ENCODE data around the gene B3GALNT2.
A peak's percentile ranks its signal among the peaks of the same experiment; 100 is the strongest.

B3GALNT2 gene

GRCh38 chr1:235510823-235511222, 6.6 kb upstream of the B3GALNT2 start:
- TF ChIP-seq POLR2AphosphoS5 (IDR thresholded peaks at IDR 0.05; ENCODE audit: low read depth, low read length) (no peak), FOXP2 (optimal IDR thresholded peaks at IDR 0.05; ENCODE audit: borderline replicate concordance, extremely low read depth, extremely low read length, insufficient read depth) (no peak), REST (IDR thresholded peaks at IDR 0.05; ENCODE audit: insufficient read depth in 1 of 2, low read depth in 2 of 2, low read length in 2 of 2) (no peak), SIN3A (IDR thresholded peaks at IDR 0.05; ENCODE audit: borderline replicate concordance, insufficient read depth, low read length) (no peak), TAF1 (IDR thresholded peaks at IDR 0.05; ENCODE audit: borderline replicate concordance, insufficient read depth, low read length) (no peak)

GRCh38 chr1:235507623-235508022, 3.4 kb upstream of the B3GALNT2 start:
- no peak for TF ChIP-seq TAF1 (IDR thresholded peaks at IDR 0.05; ENCODE audit: borderline replicate concordance, insufficient read depth, low read length)
- no peak for TF ChIP-seq REST (IDR thresholded peaks at IDR 0.05; ENCODE audit: insufficient read depth in 1 of 2, low read depth in 2 of 2, low read length in 2 of 2)
- TF ChIP-seq FOXP2 (optimal IDR thresholded peaks at IDR 0.05; ENCODE audit: borderline replicate concordance, extremely low read depth, extremely low read length, insufficient read depth), result no peak
- no peak for TF ChIP-seq SIN3A (IDR thresholded peaks at IDR 0.05; ENCODE audit: borderline replicate concordance, insufficient read depth, low read length)
- no peak for TF ChIP-seq POLR2AphosphoS5 (IDR thresholded peaks at IDR 0.05; ENCODE audit: low read depth, low read length)

DNA sequence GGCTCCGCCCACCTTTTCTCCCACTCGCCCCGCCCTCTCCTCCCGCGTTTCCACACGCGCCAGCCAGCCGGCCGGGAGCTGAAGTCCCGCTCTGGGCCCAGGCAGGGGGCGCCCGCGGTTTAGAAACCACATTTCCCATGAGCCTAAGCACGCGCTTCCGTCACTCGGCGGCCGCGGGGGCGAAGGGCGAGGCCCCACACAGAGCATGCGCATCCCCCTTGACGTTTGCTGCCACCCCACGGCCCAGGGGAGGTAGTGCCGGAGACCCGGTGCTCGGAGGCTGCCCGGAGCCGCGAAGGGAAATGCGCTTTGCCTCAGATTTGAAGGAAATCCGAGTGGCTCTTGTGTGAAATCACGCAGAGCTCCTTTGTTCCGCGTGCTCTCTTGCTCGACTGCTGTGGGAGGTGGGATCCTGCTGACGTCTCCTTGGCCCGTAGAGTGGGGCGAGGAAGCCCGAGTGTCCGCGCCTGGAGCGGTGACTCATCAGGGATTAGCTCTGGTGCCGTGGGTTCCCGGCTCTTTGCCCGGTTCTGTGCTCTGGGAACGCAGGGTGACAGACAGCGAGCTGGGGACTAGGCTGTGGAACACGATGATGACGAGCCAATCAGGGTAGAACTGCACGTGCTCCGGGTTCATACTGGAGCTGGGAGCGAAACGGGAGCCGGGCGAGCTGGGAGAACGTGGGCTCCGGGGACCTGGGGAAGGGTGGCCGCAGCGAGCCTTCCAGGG, 406 bp upstream of the B3GALNT2 start:
- TF ChIP-seq TAF1 (IDR thresholded peaks at IDR 0.05; ENCODE audit: borderline replicate concordance, insufficient read depth, low read length) (peak; percentile 82; the same call in 1 of the 2 replicates), POLR2AphosphoS5 (IDR thresholded peaks at IDR 0.05; ENCODE audit: low read depth, low read length) (peak; percentile 83), FOXP2 (optimal IDR thresholded peaks at IDR 0.05; ENCODE audit: borderline replicate concordance, extremely low read depth, extremely low read length, insufficient read depth) (peak; percentile 63), REST (IDR thresholded peaks at IDR 0.05; ENCODE audit: insufficient read depth in 1 of 2, low read depth in 2 of 2, low read length in 2 of 2) (no peak; a peak in 1 of 4 replicates), SIN3A (IDR thresholded peaks at IDR 0.05; ENCODE audit: borderline replicate concordance, insufficient read depth, low read length) (0 out of 2 replicates have a peak, but pooled peaks have one; percentile 10)

- TF ChIP-seq REST (IDR thresholded peaks at IDR 0.05; ENCODE audit: insufficient read depth in 1 of 2, low read depth in 2 of 2, low read length in 2 of 2), result no peak
- no peak; the same call in 1 of the 2 replicates for TF ChIP-seq POLR2AphosphoS5 (IDR thresholded peaks at IDR 0.05; ENCODE audit: low read depth, low read length)
- no peak for TF ChIP-seq TAF1 (IDR thresholded peaks at IDR 0.05; ENCODE audit: borderline replicate concordance, insufficient read depth, low read length)
- no peak; the same call in 1 of the 2 replicates for TF ChIP-seq SIN3A (IDR thresholded peaks at IDR 0.05; ENCODE audit: borderline replicate concordance, insufficient read depth, low read length)
- no peak for TF ChIP-seq FOXP2 (optimal IDR thresholded peaks at IDR 0.05; ENCODE audit: borderline replicate concordance, extremely low read depth, extremely low read length, insufficient read depth)
Measured at GRCh38 chr1:235503403-235504121, 690 bp downstream of the B3GALNT2 start.

Measured in PFSK-1 (cell line).